IPS-18c (cell line): ENCODE data around the gene TNRC6C.
"Not testable (repeated sequence)": the region's sequence is repeated elsewhere in the genome, so short reads cannot be mapped to it uniquely, and the experiment has no call there.

ENCODE experiments used
- H3K4me3 ChIP-seq: 2 replicates; pipeline ENCODE4 v1.7.0; 2013; ENCODE audit warnings: low read depth, mild to moderate bottlenecking, low read length, moderate library complexity; ENCODE audit not compliant: insufficient read depth
- H3K9me3 ChIP-seq: one replicate; pipeline ENCODE4 v1.6.1; 2013; ENCODE audit warnings: mild to moderate bottlenecking, low read length, moderate library complexity; ENCODE audit not compliant: control insufficient read depth, insufficient read depth

TNRC6C gene

GRCh38 chr17:77927777-77928518 lies 30.6 kb upstream of the TNRC6C start:
- no peaks in the 10 kb centered on the region for H3K9me3 ChIP-seq
- no peak overlapping the region for H3K4me3 ChIP-seq

- no peaks in the 10 kb centered on the region for H3K9me3 ChIP-seq
- H3K4me3 ChIP-seq, result no peak overlapping the region
Measured at GRCh38 chr17:77928519-77929179, 29.9 kb upstream of the TNRC6C start.

- Histone ChIP-seq H3K9me3 (no peaks in the 10 kb centered on the region), H3K4me3 (no peak overlapping the region)
Measured at GRCh38 chr17:77929180-77929564, 29.3 kb upstream of the TNRC6C start.

GRCh38 chr17:77929871-77930436 lies 28.5 kb upstream of the TNRC6C start:
- Histone ChIP-seq H3K9me3 (no peaks in the 10 kb centered on the region), H3K4me3 (no peak overlapping the region)

- H3K9me3 ChIP-seq, result no peaks in the 10 kb centered on the region
- no peak overlapping the region for H3K4me3 ChIP-seq
Measured at GRCh38 chr17:77930780-77931768, 27.4 kb upstream of the TNRC6C start.

- H3K9me3 ChIP-seq, result no peaks in the 10 kb centered on the region
- H3K4me3 ChIP-seq, result no peak overlapping the region
Measured at GRCh38 chr17:77933777-77934398, 24.6 kb upstream of the TNRC6C start.

GRCh38 chr17:77935121-77935571 lies 23.4 kb upstream of the TNRC6C start:
- Histone ChIP-seq H3K9me3 (no peaks in the 10 kb centered on the region), H3K4me3 (no peak overlapping the region)

- not testable (repeated sequence) for H3K9me3 ChIP-seq, H3K4me3 ChIP-seq
Measured at GRCh38 chr17:77935744-77936143, 22.8 kb upstream of the TNRC6C start.

- H3K4me3 ChIP-seq, result no peak overlapping the region
- no peaks in the 10 kb centered on the region for H3K9me3 ChIP-seq
Measured at GRCh38 chr17:77936881-77937280, 21.6 kb upstream of the TNRC6C start.

- Histone ChIP-seq H3K4me3 (no peak overlapping the region), H3K9me3 (no peaks in the 10 kb centered on the region)
Measured at GRCh38 chr17:77941004-77941403, 17.5 kb upstream of the TNRC6C start.

GRCh38 chr17:77942112-77942988 lies 16.2 kb upstream of the TNRC6C start:
- Histone ChIP-seq H3K4me3 (no peak overlapping the region; the same call in 1 of the 2 replicates), H3K9me3 (peaks cover 2% of the 10 kb centered on the region)

GRCh38 chr17:77943971-77944370 lies 14.5 kb upstream of the TNRC6C start:
- H3K4me3 ChIP-seq, result no peak overlapping the region
- H3K9me3 ChIP-seq, result peaks cover 2% of the 10 kb centered on the region

GRCh38 chr17:77944390-77945222 lies 13.9 kb upstream of the TNRC6C start:
- no peak overlapping the region for H3K4me3 ChIP-seq
- peaks cover 2% of the 10 kb centered on the region for H3K9me3 ChIP-seq

GRCh38 chr17:77946900-77947645 lies 11.4 kb upstream of the TNRC6C start:
- no peak overlapping the region for H3K4me3 ChIP-seq
- H3K9me3 ChIP-seq, result peaks cover 2% of the 10 kb centered on the region

GRCh38 chr17:77948690-77949114 lies 9.8 kb upstream of the TNRC6C start:
- Histone ChIP-seq H3K4me3 (no peak overlapping the region), H3K9me3 (peaks cover 2% of the 10 kb centered on the region)
